Stimulated activated CD4-positive, alpha-beta T cell treated with anti-CD3 and anti-CD28 coated beads, Interleukin-12 subunit alpha, Interleukin-12 subunit beta, amount 100 ng/mL, for 4 hours (primary cell): ENCODE measurements around the gene ARHGEF3.

Experiments used
- DNase-seq: peaks from one replicate; pipeline ENCODE4 v3.0.0-alpha.2; 2020

Gene ARHGEF3

DNA sequence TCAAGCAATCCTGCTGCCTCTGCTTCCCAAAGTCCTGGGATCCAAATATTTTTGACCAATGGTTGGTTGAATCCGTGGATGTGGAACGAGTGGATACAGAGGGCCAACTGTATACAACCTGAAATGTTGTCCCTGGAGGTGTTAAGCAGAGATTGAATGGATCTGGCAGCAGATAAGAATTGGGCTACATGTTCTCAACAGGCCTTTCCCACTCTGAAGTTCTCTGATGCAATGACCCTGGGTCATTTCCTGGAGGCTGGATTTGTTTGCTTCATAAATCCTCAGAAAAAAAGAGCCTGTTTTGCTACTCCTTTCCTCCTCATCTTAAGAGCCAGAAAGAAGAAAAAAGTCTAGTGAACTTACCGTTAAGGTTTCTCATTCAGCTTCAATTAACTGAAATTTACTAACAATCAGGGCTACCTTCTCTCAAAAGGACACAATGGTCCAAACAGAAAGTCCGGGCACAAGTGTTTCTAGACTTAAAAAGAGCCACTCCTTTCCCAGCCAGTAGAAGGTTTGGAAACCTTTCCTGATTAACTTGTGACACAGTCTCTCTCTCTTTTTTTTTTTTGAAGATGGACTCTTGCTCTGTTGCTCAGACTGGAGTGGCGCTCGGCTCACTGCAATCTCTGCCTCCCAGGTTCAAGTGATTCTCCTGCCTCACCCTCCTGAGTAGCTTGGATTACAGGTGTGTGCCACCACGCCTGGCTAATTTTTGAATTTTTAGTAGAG lies 6.5 kb downstream of the ARHGEF3 start:
- no peak for DNase-seq

- DNase-seq, result no peak
Observed at GRCh38 chr3:56792193-56792592, 9.6 kb downstream of the ARHGEF3 start.

GRCh38 chr3:56790016-56790821 lies 11.5 kb downstream of the ARHGEF3 start:
- no peak for DNase-seq

- DNase-seq, result no peak
Observed at GRCh38 chr3:56789076-56789475, 12.7 kb downstream of the ARHGEF3 start.

DNA sequence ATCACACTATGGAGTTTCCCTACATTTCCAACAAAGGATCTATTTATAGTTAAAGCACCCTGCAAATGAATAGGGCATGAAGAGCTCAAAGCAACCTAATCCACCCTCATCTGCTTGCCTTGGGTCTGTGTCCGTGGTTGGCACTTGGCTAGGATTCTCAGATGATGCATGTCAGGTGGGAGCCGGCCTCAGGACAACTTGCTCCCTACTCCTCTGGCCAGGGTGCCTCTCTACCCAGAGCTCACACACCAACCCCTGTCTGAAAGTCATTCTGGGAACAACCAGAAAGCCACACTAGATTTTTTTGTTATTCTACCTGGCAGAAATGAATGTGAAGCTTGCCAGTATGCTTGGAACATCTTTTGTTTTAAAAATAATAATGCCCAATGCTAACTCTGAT lies 13.2 kb downstream of the ARHGEF3 start:
- no peak for DNase-seq

- no peak for DNase-seq
Observed at GRCh38 chr3:56787784-56788256, 13.9 kb downstream of the ARHGEF3 start.

DNA sequence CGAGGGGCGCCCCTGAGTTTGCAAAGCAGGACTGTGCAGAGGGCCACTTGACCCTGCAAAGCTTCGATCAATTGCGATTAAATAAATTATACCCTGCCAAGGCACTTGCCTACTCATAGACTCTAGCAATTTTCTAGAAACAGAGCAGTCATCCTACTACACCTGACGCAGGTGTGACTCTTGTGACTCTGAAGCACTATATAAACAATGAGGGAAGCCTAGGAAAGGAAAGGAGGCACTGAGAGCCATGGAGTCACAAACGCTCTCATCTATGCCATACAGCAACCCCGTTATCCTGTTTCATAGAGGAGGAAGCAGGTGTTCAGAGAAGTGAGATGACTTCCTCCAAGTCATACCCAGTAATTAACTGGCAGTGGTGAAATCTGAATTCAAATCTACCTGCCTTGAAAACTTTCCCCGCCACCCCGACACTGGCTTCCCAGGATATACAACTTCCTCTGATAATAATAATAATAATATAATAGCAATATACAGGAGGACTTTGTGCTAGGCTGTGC lies 14.4 kb downstream of the ARHGEF3 start:
- no peak for DNase-seq

DNA sequence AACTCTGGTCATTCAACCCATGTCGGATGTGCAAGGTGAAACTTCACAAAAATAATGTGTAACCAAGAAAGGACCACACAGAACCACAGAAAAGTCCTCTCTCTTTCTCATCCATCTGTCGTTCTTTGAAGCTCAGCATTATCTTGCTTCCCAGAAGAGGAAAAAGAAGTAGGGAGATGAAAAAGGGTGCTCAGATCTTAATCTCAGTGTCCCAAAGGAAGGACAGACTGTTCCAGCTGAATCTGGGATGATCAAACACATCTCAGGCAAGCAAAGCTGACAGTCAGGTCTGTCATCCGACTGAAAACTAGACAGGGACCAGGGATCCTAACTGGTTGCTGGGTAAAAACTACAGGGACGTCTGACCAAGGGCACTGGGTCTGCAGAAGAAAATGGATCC lies 16.2 kb downstream of the ARHGEF3 start:
- no peak for DNase-seq

DNA sequence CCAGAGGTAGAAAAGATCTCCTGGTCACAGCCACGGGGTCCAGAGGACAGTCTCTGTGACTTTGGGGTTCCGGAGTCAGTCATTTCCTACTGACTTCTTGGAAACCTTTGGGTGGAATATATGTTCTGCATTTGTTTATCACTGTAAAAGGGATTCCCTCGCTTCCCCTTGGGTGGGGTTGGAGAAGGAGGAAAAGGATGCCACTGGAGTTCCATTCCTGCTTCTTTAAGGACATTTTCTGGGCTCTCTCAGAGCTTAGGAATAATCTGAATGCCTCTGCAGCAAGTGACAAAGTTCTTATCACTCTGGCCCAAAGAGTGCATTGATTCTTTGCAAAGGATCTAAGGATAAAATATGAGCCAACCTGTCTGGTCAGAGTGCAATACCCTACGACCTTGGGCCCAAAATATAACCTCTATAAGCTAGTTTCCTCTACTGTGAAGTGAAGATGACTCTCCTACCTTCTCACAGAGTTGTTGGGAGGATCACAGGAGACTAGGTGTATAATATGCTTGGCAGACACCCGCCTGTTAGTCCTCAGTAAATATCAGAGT lies 17.2 kb downstream of the ARHGEF3 start:
- DNase-seq, result no peak

DNA sequence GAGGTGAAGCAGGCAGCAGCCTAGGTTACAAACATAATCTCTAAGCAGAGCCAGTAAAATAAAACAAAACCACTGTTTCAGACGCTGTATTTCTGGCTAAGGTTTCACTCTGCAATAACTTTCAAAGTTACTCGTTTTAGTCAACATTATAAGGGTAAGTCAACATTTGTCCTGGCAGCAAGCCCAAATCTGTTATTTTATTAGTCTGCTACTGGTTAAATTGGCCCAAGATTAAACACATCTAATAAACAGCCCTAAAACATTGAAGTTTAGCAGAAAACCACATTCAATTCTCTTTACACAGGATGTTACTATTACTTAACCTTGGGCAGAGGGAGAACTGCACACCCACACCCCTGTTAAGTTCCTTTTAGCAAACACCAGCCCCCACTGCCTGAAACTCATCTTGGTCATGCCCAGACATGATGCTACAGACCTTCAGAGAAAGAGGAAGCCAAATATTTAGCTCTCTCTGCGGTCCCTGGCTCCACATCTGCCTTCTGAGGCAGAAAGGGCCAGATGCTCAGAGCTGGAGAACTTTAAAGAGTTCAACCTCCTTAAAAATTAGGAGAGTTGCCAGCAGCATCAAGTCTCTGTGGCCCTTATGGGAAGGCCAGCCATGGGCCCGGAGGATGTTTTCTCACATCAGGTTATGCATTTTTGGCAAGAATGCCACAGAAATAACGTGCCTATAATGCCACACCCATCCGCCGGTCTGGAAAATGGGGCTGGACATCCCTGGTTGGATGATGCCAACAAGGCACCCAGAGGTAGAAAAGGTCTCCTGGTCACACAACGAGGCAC lies 17.9 kb downstream of the ARHGEF3 start:
- DNase-seq, result peak; percentile 42

- no peak for DNase-seq
Observed at GRCh38 chr3:56782906-56783305, 18.8 kb downstream of the ARHGEF3 start.

GRCh38 chr3:56782215-56782614 lies 19.5 kb downstream of the ARHGEF3 start:
- DNase-seq, result no peak

DNA sequence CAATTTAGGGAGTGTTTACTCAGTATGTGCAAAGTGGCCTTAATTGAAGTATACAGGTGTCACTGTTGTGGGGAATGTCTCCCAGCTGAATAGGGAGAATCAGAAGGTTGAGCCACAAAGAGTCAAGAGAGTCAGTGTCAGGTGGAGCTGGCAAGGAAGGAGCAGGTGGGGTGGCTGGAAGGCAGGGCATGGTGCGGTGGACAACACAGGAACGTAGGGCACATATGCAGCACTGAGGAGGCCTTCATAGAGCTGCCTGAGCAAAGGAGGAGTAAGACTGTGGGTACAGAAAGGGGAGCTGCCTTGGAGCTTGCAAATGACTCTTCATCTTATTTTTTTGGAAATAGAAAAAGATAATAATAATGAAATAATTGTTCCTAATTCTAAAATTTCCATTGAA lies 20.0 kb downstream of the ARHGEF3 start:
- no peak for DNase-seq

- DNase-seq, result no peak
Observed at GRCh38 chr3:56780936-56781335, 20.8 kb downstream of the ARHGEF3 start.

DNA sequence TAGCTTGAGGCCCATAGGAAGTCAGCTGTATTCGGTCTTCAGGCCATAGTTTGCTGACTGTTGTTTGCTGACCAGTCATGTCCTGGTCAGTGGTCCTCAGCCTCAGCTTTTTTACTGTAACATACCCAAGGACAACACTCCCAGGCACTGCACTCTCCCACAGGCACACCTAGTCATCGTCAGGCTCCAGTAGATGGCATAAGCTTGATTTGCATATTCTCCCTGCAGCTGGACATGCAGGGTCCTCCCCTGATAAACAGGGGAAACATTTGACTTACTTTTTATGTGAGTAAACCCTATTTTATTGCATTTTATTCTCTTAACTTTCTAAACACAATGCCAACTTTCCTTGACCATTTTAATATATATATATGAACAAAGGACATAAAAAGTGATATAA lies 22.9 kb downstream of the ARHGEF3 start:
- no peak for DNase-seq

DNA sequence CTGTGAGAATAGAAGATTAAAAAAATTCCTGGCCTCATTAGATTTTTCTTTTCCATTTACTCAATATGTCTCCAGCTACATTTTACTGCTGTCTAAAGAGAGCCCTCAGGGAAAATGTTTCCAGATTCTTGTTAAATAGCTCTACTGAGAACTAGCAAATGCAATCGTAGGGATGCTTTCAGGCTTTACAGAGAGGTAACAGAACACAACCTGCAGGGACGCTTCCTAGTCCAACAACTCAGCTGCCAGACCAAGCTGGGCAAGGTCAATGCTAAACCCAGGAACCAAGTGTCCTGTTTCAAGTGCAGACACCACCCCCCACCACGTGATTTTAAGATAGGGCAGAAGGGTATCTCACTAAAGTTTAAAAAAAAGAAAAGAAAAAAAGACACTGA lies 25.2 kb downstream of the ARHGEF3 start:
- no peak for DNase-seq

DNA sequence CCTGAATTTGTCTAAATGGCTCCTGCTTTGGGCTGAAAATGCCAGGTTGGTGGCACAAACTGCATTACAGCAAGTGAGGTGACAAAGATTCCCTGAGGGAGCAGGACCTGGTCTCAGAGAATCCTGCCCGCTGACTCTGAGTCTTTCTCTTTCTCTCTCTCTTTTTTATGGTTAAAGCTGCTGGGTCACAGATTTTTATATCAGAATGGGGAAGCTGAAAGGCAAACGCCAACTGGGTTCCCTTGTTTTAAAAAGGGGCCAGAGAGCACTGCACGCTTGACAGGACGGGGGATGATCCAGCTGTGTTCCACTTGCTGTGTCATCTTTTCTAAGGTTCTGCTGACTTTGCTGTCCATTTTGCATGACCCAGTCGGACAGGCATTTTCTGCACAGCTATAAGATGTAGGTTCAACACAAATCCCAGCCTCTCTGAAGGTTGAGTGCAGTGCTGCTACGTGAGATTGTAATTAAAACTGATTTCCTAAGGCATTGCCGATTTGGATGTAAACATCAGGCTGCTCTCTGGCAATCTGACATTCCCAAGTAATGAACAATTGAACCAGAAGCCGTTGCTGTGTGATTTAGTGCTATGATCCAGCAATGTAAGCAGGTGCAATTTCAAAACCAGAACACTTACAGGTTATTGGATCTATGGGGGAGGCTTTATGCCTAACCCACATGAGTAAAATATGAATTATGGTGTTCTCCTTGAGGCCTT lies 25.8 kb downstream of the ARHGEF3 start:
- DNase-seq, result no peak

DNA sequence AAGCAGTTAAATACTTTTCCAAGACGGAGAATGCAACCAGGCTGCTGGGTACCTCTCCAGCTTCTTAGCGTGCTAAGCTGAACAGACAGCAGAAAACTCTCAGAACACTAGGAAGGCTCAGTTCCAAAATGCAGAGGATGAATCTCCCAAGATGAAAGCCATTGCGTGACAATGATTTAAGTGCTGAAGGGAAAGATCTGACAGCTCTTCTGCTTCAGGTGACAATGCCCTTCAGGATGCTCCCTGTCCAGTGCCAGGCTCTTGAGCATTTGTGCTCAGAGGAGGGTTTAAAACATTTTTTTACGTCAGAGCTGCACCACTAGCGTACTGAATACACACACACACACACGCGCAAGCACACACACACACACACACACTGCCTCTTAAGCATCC lies 26.3 kb downstream of the ARHGEF3 start:
- no peak for DNase-seq

GRCh38 chr3:56773986-56774385 lies 27.8 kb downstream of the ARHGEF3 start:
- no peak for DNase-seq

DNA sequence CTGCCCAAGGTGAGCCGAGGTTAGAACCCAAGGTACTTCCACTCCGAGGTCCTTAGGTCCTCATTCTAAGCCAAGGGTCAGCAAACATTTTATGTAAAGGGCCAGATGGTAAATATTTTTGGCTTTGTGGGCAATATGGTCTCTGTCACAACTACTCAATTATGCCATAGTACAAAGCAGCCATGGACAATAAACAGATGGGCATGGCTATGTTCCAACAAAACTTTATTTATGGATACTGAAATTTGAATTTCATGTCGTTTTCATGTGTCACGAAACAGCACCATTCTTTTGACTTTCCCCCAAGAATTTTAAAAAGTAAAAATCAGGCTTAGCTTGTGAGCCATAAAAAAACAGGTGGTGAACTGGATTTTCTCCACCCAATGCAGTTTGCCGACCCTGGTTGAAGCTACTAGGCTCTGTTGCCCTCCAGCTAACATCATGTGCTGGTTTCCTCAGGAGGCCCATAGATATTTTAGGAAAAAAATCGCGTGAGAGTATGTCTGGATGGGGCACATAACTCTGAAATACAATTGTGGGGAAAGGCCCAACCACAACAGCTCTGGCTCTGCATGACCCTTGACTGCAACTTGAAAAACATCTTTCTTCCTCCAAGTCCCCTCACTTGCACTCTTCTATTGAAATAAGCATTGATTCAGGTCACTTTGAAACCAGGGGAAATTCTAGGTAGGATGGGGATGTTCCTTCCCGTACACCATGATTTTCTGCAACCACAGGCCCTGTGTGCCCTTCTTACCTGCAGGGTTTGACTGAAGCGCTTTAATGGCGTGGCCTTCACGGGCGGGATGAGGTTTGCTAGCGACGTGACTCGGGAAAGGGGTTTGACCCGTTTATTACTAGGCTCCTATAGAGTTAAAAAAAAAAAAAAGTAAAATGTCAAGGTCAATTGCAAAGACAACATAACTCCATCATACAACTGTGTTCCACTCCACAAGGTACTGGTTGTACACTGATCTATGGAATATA lies 28.5 kb downstream of the ARHGEF3 start:
- DNase-seq, result no peak

DNA sequence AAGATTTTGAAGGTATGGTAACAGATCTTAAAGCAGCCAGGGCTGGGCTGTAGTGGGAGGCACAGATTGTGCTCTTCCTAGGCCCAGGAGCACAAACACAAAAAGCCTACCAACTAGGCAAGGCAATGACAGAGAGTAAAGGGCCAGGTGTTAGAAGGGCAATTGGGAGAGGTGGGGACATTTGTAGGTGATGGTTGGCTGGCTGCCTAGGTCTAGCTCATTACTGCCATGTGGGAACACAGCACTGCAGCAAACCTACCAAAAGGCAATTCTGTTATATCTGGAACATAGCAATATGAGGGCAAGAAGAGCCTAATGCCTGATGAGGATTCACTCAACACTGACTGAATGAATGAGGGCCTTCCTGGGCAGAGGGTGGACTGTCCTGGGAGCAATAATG lies 30.4 kb downstream of the ARHGEF3 start:
- DNase-seq, result no peak
